Glomerular visceral epithelial cell (primary cell): Measurements from ENCODE around the gene NCEH1.
"Not testable (repeated sequence)": the region's sequence is repeated elsewhere in the genome, so short reads cannot be mapped to it uniquely, and the experiment has no call there.

Source experiments
- DNase-seq: peaks from one replicate; pipeline ENCODE4 v3.0.0-alpha.2; 2016; ENCODE audit errors: extremely low spot score

The NCEH1 gene

GRCh38 chr3:172707030-172707429 lies 3.8 kb downstream of the NCEH1 start:
- no peak for DNase-seq

DNA sequence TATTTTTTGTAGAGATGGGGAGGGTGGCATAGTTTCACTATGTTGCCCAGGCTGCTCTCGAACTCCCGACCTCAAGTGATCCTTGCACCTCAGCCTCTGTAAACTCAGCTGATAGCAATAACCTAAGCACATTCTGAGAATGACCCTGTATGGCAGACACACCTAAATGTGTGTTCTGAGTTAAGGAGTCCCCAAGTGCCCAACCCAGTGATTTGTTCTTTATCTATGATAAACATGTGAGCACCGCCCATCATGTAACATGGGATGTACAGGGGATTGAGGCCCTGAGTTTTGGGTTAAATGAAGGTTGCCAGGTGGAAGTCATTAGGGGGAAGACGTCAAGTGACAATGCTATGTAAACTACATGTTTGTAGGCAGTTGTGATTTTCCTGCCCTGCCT lies 5.7 kb downstream of the NCEH1 start:
- DNase-seq: no peak

DNA sequence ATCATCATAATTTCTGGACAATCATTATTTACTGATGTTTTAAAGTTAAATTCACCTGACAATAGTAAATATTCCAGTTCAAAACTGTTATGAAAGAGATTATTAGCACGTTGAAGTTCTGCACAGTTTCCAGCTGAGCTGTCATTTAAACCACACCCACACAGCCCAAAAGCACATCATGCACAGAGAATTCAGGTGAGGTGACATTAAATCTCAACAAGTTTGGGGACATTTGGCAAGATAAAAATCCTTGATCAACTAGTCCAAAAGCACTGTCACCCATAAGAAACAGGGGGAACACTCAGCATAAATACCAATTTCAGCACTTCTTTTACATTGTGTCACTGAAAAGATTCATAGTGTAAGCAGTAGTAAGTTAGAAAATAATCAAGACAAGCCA lies 6.9 kb downstream of the NCEH1 start:
- DNase-seq: no peak

GRCh38 chr3:172702731-172703130 lies 8.1 kb downstream of the NCEH1 start:
- not testable (repeated sequence) for DNase-seq

DNA sequence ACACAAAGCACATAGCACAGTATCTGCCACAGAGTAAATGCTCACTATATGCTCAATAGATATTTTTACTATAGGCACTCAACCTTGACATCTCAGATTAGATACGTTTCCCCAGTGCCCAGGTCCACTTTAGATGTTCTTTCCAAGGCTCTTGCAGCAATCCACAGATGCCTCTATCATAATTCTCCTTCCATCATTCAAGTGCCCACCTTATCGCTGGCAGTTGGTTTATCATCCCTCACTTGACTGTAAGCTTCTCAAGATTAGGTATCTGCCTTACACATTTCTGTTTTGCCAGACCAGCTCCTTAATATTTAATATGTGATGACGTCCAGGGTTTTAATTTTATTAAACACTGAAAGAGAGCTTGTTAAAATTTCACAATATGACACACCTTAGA lies 8.6 kb downstream of the NCEH1 start:
- no peak for DNase-seq

- DNase-seq: no peak
Measured at GRCh38 chr3:172701751-172702150, 9.1 kb downstream of the NCEH1 start.

DNA sequence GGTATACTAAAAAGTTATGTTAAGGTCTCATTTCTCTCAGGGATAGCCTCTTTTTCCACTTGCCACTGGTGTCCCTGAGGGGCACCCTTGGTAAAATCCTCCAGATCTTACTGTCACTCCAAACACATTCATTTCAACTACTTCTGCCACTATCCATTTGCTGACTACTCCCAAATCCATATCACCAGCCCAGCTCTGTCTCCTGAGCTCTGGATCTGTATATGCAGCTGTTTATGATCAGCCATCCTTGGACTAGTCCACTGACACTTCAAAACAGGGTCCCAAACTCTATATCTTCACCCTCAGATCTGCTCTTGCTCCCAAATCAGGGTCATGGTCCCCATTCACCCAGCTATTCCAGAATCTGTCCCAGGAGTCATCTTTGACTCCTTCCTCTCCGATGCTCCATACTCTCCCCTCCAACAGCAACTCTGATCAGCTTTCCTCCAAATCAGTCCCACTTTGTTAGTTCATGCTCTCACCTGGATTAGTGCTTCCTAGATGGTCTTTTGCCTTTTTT lies 9.9 kb downstream of the NCEH1 start:
- no peak for DNase-seq

DNA sequence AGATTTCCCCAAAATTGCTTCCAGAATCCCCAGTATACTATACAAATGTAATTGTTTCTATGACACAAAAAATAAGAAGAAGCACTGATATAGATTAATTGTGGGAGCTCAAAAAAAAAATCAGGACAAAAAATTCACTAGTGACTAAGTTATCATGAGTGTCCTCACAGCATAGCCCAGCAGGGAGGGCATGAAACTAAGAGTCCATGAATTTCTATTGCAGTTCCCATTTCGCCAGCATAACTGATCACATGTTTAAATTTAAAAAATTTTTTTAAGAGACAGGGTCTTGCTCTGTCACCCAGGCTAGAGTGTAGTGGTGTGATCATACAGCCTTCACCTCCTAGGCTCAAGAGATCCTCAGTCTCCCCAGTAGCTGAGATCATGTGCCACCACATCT lies 10.6 kb downstream of the NCEH1 start:
- DNase-seq: no peak

- DNase-seq: no peak
Measured at GRCh38 chr3:172699031-172699430, 11.8 kb downstream of the NCEH1 start.

GRCh38 chr3:172698631-172699030 lies 12.2 kb downstream of the NCEH1 start:
- no peak for DNase-seq

DNA sequence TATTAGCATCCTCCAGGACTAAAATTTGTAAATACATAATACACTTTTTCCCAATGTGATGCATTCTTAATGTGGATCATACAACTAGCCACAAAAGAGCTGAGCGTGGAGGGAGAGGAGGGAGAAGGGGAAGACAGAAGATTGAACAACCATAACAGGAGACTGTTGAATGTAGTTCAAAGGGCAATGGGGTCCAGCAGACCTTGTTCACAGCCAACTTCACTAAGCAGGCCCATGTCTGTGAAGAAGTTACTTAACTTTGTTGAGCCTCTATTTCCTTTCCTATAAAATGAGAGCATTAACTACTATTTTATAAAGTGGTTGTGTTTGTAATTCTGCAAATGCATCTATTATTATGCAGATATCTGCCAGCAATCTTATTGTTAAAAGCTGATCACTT lies 13.3 kb downstream of the NCEH1 start:
- no peak for DNase-seq

GRCh38 chr3:172696357-172696756 lies 14.5 kb downstream of the NCEH1 start:
- DNase-seq: no peak

DNA sequence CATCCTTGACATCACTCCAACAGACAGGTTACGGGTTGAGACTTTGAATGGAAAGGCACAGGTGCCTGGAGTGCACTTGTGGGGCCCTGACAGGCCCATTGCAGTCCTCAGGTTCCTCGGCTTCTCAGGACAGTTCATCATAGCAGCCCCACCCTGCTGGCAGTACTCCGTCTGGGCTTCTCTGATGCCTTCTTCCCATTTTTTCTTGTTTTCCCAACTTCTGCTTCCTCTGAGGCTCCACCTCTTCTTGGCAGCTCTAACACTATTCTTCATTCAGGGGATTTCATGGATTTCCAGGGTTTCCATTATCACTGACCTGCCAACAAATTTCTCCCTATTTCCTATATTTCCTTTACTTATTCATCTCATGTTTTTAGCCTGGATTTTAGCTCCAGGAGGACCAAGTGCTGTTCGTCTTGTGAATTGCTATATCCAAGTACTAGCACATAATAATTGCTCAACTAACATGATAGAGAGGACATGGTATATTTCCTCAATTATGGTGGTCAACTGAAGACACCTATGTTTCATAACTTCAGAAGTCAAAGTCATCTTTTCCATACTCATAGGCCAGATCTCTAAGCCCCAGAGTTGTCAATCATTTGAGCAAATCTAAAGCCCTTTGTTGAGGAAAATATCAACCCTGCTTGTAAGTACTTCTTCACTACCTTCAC lies 16.2 kb downstream of the NCEH1 start:
- no peak for DNase-seq

- no peak for DNase-seq
Measured at GRCh38 chr3:172692751-172693338, 18.0 kb downstream of the NCEH1 start.

GRCh38 chr3:172690936-172691335 lies 19.9 kb downstream of the NCEH1 start:
- no peak for DNase-seq

- no peak for DNase-seq
Measured at GRCh38 chr3:172688588-172688987, 22.3 kb downstream of the NCEH1 start.

DNA sequence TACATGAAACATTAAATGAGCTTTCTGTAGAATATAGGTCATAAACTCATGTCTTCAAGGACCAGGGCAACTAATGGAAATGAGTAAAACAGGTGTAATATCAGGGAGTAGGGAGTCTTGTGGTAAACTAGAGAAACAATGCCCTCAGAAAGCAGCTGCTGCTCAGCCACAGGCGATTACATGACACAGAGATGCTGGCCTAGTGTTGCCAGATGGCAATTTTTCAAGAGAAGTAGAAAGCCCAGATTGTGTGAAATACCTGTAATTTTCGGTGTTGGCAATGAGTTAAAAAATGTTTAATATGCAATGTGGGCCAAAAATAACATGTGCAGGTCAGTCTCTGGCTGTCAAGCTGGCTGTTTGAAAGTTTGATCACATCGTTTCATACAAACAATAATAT lies 23.4 kb downstream of the NCEH1 start:
- no peak for DNase-seq

- no peak for DNase-seq
Measured at GRCh38 chr3:172685331-172686214, 25.3 kb downstream of the NCEH1 start.

GRCh38 chr3:172680684-172681083 lies 30.2 kb downstream of the NCEH1 start:
- DNase-seq: no peak

DNA sequence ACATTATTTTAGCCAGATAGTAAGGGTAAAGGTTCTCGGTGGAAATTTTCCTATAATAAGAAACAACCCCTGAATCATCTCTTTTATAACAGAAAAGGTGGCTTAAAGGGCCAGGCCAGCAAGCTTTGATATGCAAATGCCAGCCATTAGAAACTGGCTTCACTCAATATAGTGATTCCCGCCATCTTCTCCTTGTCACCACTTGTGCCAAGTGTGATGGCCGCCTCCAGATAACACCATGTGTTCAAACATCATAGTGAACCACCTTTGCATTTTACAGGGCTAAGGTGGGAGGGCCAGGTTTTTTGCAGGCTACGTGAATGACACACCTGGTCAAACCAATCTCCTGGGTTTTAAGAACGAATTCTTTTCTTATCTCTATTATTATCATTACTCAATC lies 31.3 kb downstream of the NCEH1 start:
- no peak for DNase-seq

GRCh38 chr3:172678068-172678467 lies 32.8 kb downstream of the NCEH1 start:
- DNase-seq: no peak

DNA sequence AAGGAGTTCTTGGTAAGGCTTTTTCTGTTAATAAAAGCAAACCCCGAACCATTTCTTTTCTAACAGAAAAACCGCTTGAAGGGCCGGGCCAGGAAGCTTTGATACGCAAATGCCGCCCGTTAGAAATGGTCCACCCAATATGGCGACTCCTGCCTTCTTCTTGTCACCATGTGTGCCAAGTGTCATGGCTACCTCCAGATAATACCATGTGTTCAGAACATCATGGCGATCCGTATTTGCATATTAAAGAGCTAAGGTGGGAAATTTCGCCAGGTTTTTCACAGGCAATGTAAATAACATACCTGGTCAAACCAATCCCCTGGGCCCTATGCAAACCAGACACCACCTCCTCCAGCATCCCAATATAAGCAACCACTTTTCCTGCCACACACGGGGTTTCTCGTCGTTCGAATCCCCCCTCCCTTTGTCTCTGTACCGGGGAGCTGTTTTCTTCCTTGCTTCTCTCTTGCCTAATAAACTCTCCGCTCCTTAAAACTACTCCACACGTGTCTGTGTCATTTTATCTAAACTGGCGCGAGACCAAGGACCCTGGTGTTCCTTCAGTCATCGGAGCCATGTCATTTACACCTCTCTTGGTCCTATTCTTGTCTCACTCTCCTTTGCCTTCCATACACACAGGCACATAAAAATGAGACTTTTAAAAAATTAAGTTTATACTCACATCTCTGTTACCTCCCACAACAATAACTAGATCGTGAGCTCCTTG lies 34.5 kb downstream of the NCEH1 start:
- DNase-seq: no peak
